ENCODE measurements around the gene SLC15A3. TPM values are rescaled to one million over a fixed set of nuclear protein-coding genes. Genes with fewer than 3 reads are reported as not detected.

SLC15A3 gene
- total RNA-seq, 1 experiment from 2014 or later = 6.8 TPM

- no peak overlapping the region for H3K27ac Mint-ChIP-seq (ENCODE audit: unreplicated experiment)
- H3K4me3 Mint-ChIP-seq (ENCODE audit: low read depth, unreplicated experiment) = no peak overlapping the region
- DNase-seq = no peak
- no peaks in the 10 kb centered on the region for H3K9me3 Mint-ChIP-seq (ENCODE audit: low read depth, unreplicated experiment)
- peaks cover 33% of the 10 kb centered on the region for H3K27me3 Mint-ChIP-seq (ENCODE audit: unreplicated experiment)
- TF ChIP-seq, protein P1, sequence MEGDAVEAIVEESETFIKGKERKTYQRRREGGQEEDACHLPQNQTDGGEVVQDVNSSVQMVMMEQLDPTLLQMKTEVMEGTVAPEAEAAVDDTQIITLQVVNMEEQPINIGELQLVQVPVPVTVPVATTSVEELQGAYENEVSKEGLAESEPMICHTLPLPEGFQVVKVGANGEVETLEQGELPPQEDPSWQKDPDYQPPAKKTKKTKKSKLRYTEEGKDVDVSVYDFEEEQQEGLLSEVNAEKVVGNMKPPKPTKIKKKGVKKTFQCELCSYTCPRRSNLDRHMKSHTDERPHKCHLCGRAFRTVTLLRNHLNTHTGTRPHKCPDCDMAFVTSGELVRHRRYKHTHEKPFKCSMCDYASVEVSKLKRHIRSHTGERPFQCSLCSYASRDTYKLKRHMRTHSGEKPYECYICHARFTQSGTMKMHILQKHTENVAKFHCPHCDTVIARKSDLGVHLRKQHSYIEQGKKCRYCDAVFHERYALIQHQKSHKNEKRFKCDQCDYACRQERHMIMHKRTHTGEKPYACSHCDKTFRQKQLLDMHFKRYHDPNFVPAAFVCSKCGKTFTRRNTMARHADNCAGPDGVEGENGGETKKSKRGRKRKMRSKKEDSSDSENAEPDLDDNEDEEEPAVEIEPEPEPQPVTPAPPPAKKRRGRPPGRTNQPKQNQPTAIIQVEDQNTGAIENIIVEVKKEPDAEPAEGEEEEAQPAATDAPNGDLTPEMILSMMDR (IDR thresholded peaks at IDR 0.05; ENCODE audit: unreplicated experiment) = no peak
- intact Hi-C loops (cut with micrococcal nuclease; ENCODE audit: unreplicated experiment) = no loop called here
- CTCF ChIA-PET = no interaction called here
- no TSS peak for BruUV-seq (replicated peaks)
- peaks cover 4% of the 10 kb centered on the region for H3K36me3 Mint-ChIP-seq (ENCODE audit: insufficient read depth, unreplicated experiment)
- peaks cover 8% of the 10 kb centered on the region for H3K4me1 Mint-ChIP-seq (ENCODE audit: low read depth, unreplicated experiment)
These were observed 3.6 kb upstream of the SLC15A3 start for GRCh38 chr11:60955571-60955970.

DNA sequence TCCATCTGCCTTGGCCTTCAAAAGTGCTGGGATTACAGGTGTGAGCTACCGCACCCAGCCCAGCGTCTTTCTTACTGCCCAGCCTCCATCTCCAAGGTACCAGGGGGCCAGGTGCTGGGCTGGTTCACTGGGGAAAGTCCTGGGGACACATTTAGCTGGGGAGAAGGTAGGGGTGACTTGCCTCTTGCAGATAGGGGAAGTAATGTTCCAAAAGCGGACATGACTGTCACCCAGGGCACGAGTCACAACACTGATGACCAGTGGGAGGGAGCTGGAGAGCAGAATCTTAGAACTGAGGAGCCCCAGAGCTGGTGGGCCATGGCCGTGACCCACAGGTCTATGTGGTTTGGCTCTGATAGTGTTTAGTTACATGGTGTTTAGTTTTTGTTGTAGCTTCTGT, 2.4 kb upstream of the SLC15A3 start:
- intact Hi-C loops (cut with micrococcal nuclease; ENCODE audit: unreplicated experiment) = no loop called here
- DNase-seq = no peak
- no peaks in the 10 kb centered on the region for H3K9me3 Mint-ChIP-seq (ENCODE audit: low read depth, unreplicated experiment)
- peaks cover 21% of the 10 kb centered on the region for H3K27me3 Mint-ChIP-seq (ENCODE audit: unreplicated experiment)
- H3K27ac Mint-ChIP-seq (ENCODE audit: unreplicated experiment) = no peak overlapping the region
- no TSS peak for BruUV-seq (replicated peaks)
- TF ChIP-seq, protein P1 (IDR thresholded peaks at IDR 0.05; ENCODE audit: unreplicated experiment) = no peak
- H3K36me3 Mint-ChIP-seq (ENCODE audit: insufficient read depth, unreplicated experiment) = peaks cover 4% of the 10 kb centered on the region
- no peak overlapping the region for H3K4me3 Mint-ChIP-seq (ENCODE audit: low read depth, unreplicated experiment)
- CTCF ChIA-PET = interaction anchor here (0.5 kb wide), 1 partner anchor 11 kb away, joined by 5 read pairs; no protein-coding TSS in a partner anchor
- H3K4me1 Mint-ChIP-seq (ENCODE audit: low read depth, unreplicated experiment) = peaks cover 8% of the 10 kb centered on the region

- intact Hi-C loops (cut with micrococcal nuclease; ENCODE audit: unreplicated experiment) = no loop called here
- Mint-ChIP-seq H3K36me3 (ENCODE audit: insufficient read depth, unreplicated experiment) (peaks cover 4% of the 10 kb centered on the region), H3K27ac (ENCODE audit: unreplicated experiment) (no peak overlapping the region), H3K9me3 (ENCODE audit: low read depth, unreplicated experiment) (no peaks in the 10 kb centered on the region), H3K4me1 (ENCODE audit: low read depth, unreplicated experiment) (peaks cover 8% of the 10 kb centered on the region), H3K27me3 (ENCODE audit: unreplicated experiment) (peaks cover 16% of the 10 kb centered on the region), H3K4me3 (ENCODE audit: low read depth, unreplicated experiment) (no peak overlapping the region)
- CTCF ChIA-PET = interaction anchor here (0.5 to 0.7 kb wide), 2 partner anchors 11 to 204 kb away, joined by 3 to 5 read pairs; no protein-coding TSS in a partner anchor
- TF ChIP-seq, protein P1 (IDR thresholded peaks at IDR 0.05; ENCODE audit: unreplicated experiment) = no peak
- BruUV-seq (replicated peaks) = no TSS peak
- no peak for DNase-seq
These were observed 1.8 kb upstream of the SLC15A3 start for GRCh38 chr11:60953781-60954180.

GRCh38 chr11:60952742-60953170, 780 bp upstream of the SLC15A3 start:
- intact Hi-C loops (cut with micrococcal nuclease; ENCODE audit: unreplicated experiment) = no loop called here
- Mint-ChIP-seq H3K4me1 (ENCODE audit: low read depth, unreplicated experiment) (peaks cover 8% of the 10 kb centered on the region), H3K9me3 (ENCODE audit: low read depth, unreplicated experiment) (no peaks in the 10 kb centered on the region), H3K27me3 (ENCODE audit: unreplicated experiment) (peaks cover 13% of the 10 kb centered on the region), H3K36me3 (ENCODE audit: insufficient read depth, unreplicated experiment) (peaks cover 4% of the 10 kb centered on the region), H3K27ac (ENCODE audit: unreplicated experiment) (no peak overlapping the region), H3K4me3 (ENCODE audit: low read depth, unreplicated experiment) (peak overlapping the region; percentile 65)
- no peak for DNase-seq
- CTCF ChIA-PET = no interaction called here
- TF ChIP-seq, protein P1 (IDR thresholded peaks at IDR 0.05; ENCODE audit: unreplicated experiment) = no peak
- no TSS peak for BruUV-seq (replicated peaks)

Measured in Calu3 (cell line).